CD14-positive monocyte (primary cell): ENCODE results near the gene PRKCQ. TPM values are rescaled to one million over a fixed set of nuclear protein-coding genes. Genes with fewer than 3 reads are reported as not detected.
A peak's percentile ranks its signal among the peaks of the same experiment; 100 is the strongest.

Source experiments
- DNase-seq, 3 donors: peaks; one replicate each; pipeline ENCODE4 v3.0.0-alpha.2; 2011 to 2022
- H2AFZ ChIP-seq: 2 replicates; pipeline ENCODE4 v1.6.0; 2012; ENCODE audit warnings: mild to moderate bottlenecking, low read depth, low read length, inconsistent platforms; ENCODE audit not compliant: insufficient read depth, poor library complexity, severe bottlenecking
- H3K27ac ChIP-seq, 2 donors: 1 replicate in 1 of 2; 2 replicates in 1 of 2; pipeline ENCODE4 v1.5.1; 2012 to 2013; ENCODE audit warnings: low read length in 2 of 2, control low read depth in 1 of 2, inconsistent platforms in 1 of 2, low read depth in 1 of 2, mild to moderate bottlenecking in 1 of 2
- H3K27me3 ChIP-seq, 2 donors: one replicate each; pipeline versions ENCODE4 v1.6.0 to v1.6.1; 2011 to 2013; ENCODE audit warnings: low read length in 2 of 2; ENCODE audit not compliant: control insufficient read depth in 2 of 2, insufficient read depth in 2 of 2
- H3K36me3 ChIP-seq, 2 donors: replicated peaks in 1 of 2; 1 replicate in 1 of 2; 2 replicates in 1 of 2; pipeline versions ENCODE4 v1.5.1 to v1.6.1; 2012 to 2013; ENCODE audit warnings: low read length in 2 of 2, control low read depth in 1 of 2, inconsistent platforms in 1 of 2, mild to moderate bottlenecking in 1 of 2; ENCODE audit not compliant: insufficient read depth in 2 of 2, control insufficient read depth in 1 of 2
- H3K4me1 ChIP-seq, 2 donors: 1 replicate in 1 of 2; 2 replicates in 1 of 2; pipeline versions ENCODE4 v1.5.1 to v1.6.1; 2012 to 2013; ENCODE audit warnings: low read length in 2 of 2, control low read depth in 1 of 2, inconsistent platforms in 1 of 2, mild to moderate bottlenecking in 1 of 2, moderate library complexity in 1 of 2; ENCODE audit not compliant: insufficient read depth in 2 of 2, control insufficient read depth in 1 of 2
- H3K4me2 ChIP-seq: replicated peaks from 2 replicates; pipeline ENCODE3; 2012; ENCODE audit warnings: low read length, moderate library complexity, mild to moderate bottlenecking; ENCODE audit not compliant: poor library complexity, severe bottlenecking; ENCODE audit errors: extremely low read depth
- H3K4me3 ChIP-seq, 3 experiments: fragments of 200-600 bp in 1 of 3; sonication (generic) in 1 of 3; replicated peaks in 1 of 3; 1 replicate in 2 of 3; 2 replicates in 1 of 3; pipeline ENCODE4 v1.5.1; 2011 to 2013; ENCODE audit warnings: low read length in 3 of 3, mild to moderate bottlenecking in 3 of 3, control low read depth in 2 of 3, low read depth in 2 of 3, inconsistent platforms in 1 of 3, moderate library complexity in 1 of 3
- H3K79me2 ChIP-seq: 2 replicates; pipeline ENCODE4 v1.6.0; 2012; ENCODE audit warnings: mild to moderate bottlenecking, control low read depth, inconsistent platforms, low read length, moderate library complexity; ENCODE audit not compliant: insufficient read depth
- H3K9ac ChIP-seq: 2 replicates; pipeline ENCODE4 v1.6.0; 2017; ENCODE audit warnings: low read length, mild to moderate bottlenecking; ENCODE audit not compliant: insufficient read depth, poor library complexity, severe bottlenecking
- H3K9me3 ChIP-seq, 2 donors: replicated peaks in 1 of 2; 1 replicate in 1 of 2; 2 replicates in 1 of 2; pipeline versions ENCODE4 v1.5.1 to v1.6.1; 2012 to 2013; ENCODE audit warnings: low read length in 2 of 2, control low read depth in 1 of 2; ENCODE audit not compliant: control insufficient read depth in 1 of 2, insufficient read depth in 1 of 2
- H4K20me1 ChIP-seq: 2 replicates; pipeline ENCODE4 v1.6.0; 2012; ENCODE audit warnings: mild to moderate bottlenecking, low read length, control low read depth, moderate library complexity; ENCODE audit not compliant: insufficient read depth
- H3K27ac Mint-ChIP-seq, 7 donors: one replicate each; pipeline ENCODE4 v1.8.0; 2020; ENCODE audit warnings: mild to moderate bottlenecking in 7 of 7, mixed read lengths in 7 of 7, moderate library complexity in 6 of 7, inconsistent platforms in 2 of 7
- H3K27me3 Mint-ChIP-seq, 3 donors: one replicate each; pipeline ENCODE4 v1.8.0; 2021 to 2022; ENCODE audit warnings: low read depth in 3 of 3, mild to moderate bottlenecking in 3 of 3, mixed read lengths in 3 of 3, moderate library complexity in 3 of 3, inconsistent platforms in 1 of 3
- H3K36me3 Mint-ChIP-seq, 2 donors: one replicate each; pipeline ENCODE4 v1.8.0; 2020; ENCODE audit warnings: mixed read lengths in 2 of 2, inconsistent platforms in 1 of 2, mild to moderate bottlenecking in 1 of 2
- H3K4me1 Mint-ChIP-seq: one replicate; pipeline ENCODE4 v1.8.0; 2020; ENCODE audit warnings: mild to moderate bottlenecking, mixed read lengths
- H3K4me3 Mint-ChIP-seq, 2 donors: one replicate each; pipeline ENCODE4 v1.8.0; 2020; ENCODE audit warnings: mild to moderate bottlenecking in 2 of 2, mixed read lengths in 2 of 2, moderate library complexity in 1 of 2
- H3K9me3 Mint-ChIP-seq, 7 donors: one replicate each; pipeline ENCODE4 v1.8.0; 2020 to 2022; ENCODE audit warnings: mixed read lengths in 7 of 7, mild to moderate bottlenecking in 6 of 7, moderate library complexity in 6 of 7, inconsistent platforms in 2 of 7
- WGBS: methylation state at CpG from one replicate; pipeline ENCODE4 v1.1.5; 2013; ENCODE audit warnings: missing lambda C conversion rate; ENCODE audit not compliant: insufficient coverage; 5-methylcytosine and 5-hydroxymethylcytosine counted together
- intact Hi-C, 2 donors: fragments of 100-400 bp; cut with micrococcal nuclease; formaldehyde crosslinking; loops; one replicate each; pipeline versions ENCODE4 v1.15.0 to v1.15.1; 2023
- polyA plus RNA-seq, 3 donors: library from polyadenylated mRNA; depleted of rRNA in 1 of 3; unstranded in 2 of 3; stranded (reverse) in 1 of 3; fragments of 300-500 nt in 2 of 3; fragments of >200 nt in 1 of 3; fragmentation: Illumina TruSeq in 2 of 3; gene quantifications; 1 replicate in 2 of 3; 2 replicates in 1 of 3; pipeline ENCODE4 v1.2.3, GENCODE V29; 2012 to 2021
- TF ChIP-seq, protein P1 (sequence below): fragments of 200-600 bp; IDR thresholded peaks from one replicate; pipeline ENCODE4 v1.8.0; 2022; ENCODE audit warnings: antibody characterized with exemption, mild to moderate bottlenecking

Gene PRKCQ
- polyA plus RNA-seq, 3 donors: 0.01 to 0.29 (median 0.09) TPM

DNA sequence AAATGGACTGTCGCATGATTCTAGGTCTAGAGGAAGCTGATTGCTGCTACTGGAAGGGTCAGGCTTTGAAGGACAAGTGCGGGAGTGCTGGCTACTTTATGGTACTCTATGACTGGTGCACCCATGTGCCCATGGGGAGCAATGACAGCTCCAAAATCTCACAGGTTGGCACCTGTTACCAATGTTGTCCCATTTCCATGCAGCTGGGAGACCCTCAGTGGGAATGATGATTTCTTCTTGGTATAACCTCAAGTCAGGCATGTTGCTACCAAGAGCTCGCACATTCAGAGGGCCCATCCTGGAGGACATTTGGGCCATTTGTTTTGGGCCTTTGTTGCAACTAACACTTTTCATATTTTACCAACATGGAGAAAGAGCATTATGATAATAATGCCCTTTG, 174.4 kb downstream of the PRKCQ start:
- Histone ChIP-seq H3K4me1 (peaks cover 21 to 24% of the 10 kb centered on the region in 2 donors), H4K20me1 (no peaks in the 10 kb centered on the region), H3K36me3 (no peaks in the 10 kb centered on the region), H3K27me3 (no peaks in the 10 kb centered on the region), H2AFZ (no peak overlapping the region), H3K4me2 (no peak overlapping the region), H3K4me3 (no peak overlapping the region), H3K27ac (no peak overlapping the region), H3K79me2 (no peaks in the 10 kb centered on the region), H3K9ac (no peak overlapping the region), H3K9me3 (no peaks in the 10 kb centered on the region)
- TF ChIP-seq, protein P1, sequence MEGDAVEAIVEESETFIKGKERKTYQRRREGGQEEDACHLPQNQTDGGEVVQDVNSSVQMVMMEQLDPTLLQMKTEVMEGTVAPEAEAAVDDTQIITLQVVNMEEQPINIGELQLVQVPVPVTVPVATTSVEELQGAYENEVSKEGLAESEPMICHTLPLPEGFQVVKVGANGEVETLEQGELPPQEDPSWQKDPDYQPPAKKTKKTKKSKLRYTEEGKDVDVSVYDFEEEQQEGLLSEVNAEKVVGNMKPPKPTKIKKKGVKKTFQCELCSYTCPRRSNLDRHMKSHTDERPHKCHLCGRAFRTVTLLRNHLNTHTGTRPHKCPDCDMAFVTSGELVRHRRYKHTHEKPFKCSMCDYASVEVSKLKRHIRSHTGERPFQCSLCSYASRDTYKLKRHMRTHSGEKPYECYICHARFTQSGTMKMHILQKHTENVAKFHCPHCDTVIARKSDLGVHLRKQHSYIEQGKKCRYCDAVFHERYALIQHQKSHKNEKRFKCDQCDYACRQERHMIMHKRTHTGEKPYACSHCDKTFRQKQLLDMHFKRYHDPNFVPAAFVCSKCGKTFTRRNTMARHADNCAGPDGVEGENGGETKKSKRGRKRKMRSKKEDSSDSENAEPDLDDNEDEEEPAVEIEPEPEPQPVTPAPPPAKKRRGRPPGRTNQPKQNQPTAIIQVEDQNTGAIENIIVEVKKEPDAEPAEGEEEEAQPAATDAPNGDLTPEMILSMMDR: no peak
- Mint-ChIP-seq H3K27me3 (peaks cover 4 to 15% (median 9%) of the 10 kb centered on the region in 3 donors), H3K4me3 (no peak overlapping the region), H3K36me3 (no peaks in the 10 kb centered on the region), H3K4me1 (peaks cover 27% of the 10 kb centered on the region), H3K9me3 (peaks cover 0 to 3% (median 0%) of the 10 kb centered on the region in 7 donors), H3K27ac (no peak overlapping the region)
- WGBS: 100% methylated on average over 2 of the region's 3 CpGs
- no peak for DNase-seq
- intact Hi-C loops: loop anchor here (5.0 to 10.0 kb wide), 3 partner anchors 171 to 313 kb away; no protein-coding TSS in a partner anchor

DNA sequence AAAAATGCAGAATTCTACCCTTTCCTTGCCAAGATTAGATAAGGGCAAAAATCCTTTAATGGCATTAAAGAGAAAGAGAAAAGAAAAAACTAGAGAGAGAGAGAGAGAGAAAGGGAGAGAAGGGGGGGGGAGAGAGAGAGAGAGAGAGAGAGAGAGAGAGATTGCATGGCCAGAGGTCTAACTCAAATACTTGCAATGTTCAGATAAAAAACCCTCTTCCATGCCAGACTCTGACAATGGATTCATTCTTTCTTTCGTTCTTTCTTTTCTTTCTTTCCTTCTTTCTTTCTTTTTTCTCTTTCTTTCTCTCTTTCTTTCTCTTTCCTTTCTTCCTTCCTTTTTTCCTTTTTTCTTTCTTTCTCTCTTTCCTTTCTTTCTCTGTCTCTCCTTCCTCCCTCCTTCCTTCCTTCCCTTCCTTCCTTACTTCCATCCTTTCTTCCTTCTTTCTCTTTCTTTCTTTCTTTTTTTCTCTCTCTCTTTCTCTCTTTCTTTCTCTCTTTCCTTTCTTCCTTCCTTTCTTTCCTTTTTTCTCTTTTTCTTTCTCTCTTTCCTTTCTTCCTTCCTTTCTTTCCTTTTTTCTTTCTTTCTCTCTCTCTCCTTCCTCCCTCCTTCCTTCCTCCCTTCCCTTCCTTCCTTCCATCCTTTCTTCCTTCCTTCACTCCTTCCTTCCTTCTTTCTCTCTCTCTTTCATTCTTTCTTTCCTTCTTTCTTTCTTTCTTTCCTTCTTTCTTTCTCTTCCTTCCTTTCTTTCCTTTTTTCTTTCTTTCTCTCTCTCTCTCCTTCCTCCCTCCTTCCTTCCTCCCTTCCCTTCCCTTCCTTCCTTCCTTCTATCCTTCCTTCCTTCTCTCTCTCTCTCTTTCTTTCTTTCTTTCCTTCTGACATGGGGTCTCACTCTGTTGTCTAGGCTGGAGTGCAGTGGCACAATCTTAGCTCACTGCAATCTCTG, 175.7 kb downstream of the PRKCQ start:
- intact Hi-C loops: loop anchor here (5.0 to 10.0 kb wide), 4 partner anchors 170 to 312 kb away; partner anchors contain the start of gene PFKFB3 (in 1 of the 2)
- H3K27ac ChIP-seq: no peak overlapping the region
- H3K27me3 ChIP-seq: no peaks in the 10 kb centered on the region
- H3K79me2 ChIP-seq: no peaks in the 10 kb centered on the region
- no peak overlapping the region for H3K9ac ChIP-seq
- no peak overlapping the region for H2AFZ ChIP-seq
- no peak overlapping the region for H3K4me2 ChIP-seq
- 100% methylated on average over 1 of the region's 1 CpG for WGBS
- H3K27ac Mint-ChIP-seq: peak overlapping the region in 1 of 7 donors; percentile 53
- H4K20me1 ChIP-seq: no peaks in the 10 kb centered on the region
- peaks cover 27% of the 10 kb centered on the region for H3K4me1 Mint-ChIP-seq
- H3K9me3 ChIP-seq: no peaks in the 10 kb centered on the region
- H3K36me3 Mint-ChIP-seq: peaks cover 0 to 4% of the 10 kb centered on the region in 2 donors
- no peak for DNase-seq
- H3K4me1 ChIP-seq: peaks cover 24 to 25% of the 10 kb centered on the region in 2 donors
- H3K4me3 Mint-ChIP-seq: no peak overlapping the region
- no peaks in the 10 kb centered on the region for H3K36me3 ChIP-seq
- TF ChIP-seq, protein P1: no peak
- peaks cover 4 to 17% (median 9%) of the 10 kb centered on the region in 3 donors for H3K27me3 Mint-ChIP-seq
- H3K4me3 ChIP-seq: no peak overlapping the region
- peaks cover 0 to 3% (median 0%) of the 10 kb centered on the region in 7 donors for H3K9me3 Mint-ChIP-seq
